GM23338 (cell line): ENCODE results near the gene HABP4. TPM values are rescaled to one million over a fixed set of nuclear protein-coding genes. Genes with fewer than 3 reads are reported as not detected.

Experiments used
- ATAC-seq: fragments of 200-7000 bp; cut with Tn5 transposase; 3 replicates; pipeline ENCODE4 v1.9.1; 2020
- DNase-seq: peaks from one replicate; pipeline ENCODE4 v3.0.0-alpha.2; 2015; ENCODE audit warnings: low spot score
- H2AFZ ChIP-seq: fragments of 200-600 bp; sonication (generic); 2 replicates; pipeline ENCODE4 v1.8.0; 2016; ENCODE audit warnings: antibody characterized with exemption, mild to moderate bottlenecking, moderate library complexity
- H3F3A ChIP-seq: fragments of 200-600 bp; sonication (generic); replicated peaks from 2 replicates; pipeline ENCODE4 v1.8.0; 2017; ENCODE audit warnings: antibody characterized with exemption, mixed run types, low read depth
- H3K27ac ChIP-seq: fragments of 200-600 bp; sonication (generic); 2 replicates; pipeline ENCODE4 v1.6.1; 2016; ENCODE audit warnings: low read depth
- H3K27me3 ChIP-seq: fragments of 200-600 bp; sonication (generic); 2 replicates; pipeline ENCODE4 v1.8.0; 2016; ENCODE audit warnings: mild to moderate bottlenecking, mixed run types, moderate library complexity; ENCODE audit not compliant: insufficient read depth
- H3K36me3 ChIP-seq: fragments of 200-600 bp; sonication (generic); 2 replicates; pipeline ENCODE4 v1.8.0; 2016; ENCODE audit warnings: mild to moderate bottlenecking; ENCODE audit not compliant: insufficient read depth
- H3K4me1 ChIP-seq: fragments of 200-600 bp; sonication (generic); 2 replicates; pipeline ENCODE4 v1.8.0; 2016; ENCODE audit warnings: mild to moderate bottlenecking, moderate library complexity; ENCODE audit not compliant: insufficient read depth
- H3K4me2 ChIP-seq: fragments of 200-600 bp; sonication (generic); 2 replicates; pipeline ENCODE4 v1.7.1; 2017; ENCODE audit warnings: mixed run types
- H3K4me3 ChIP-seq: fragments of 200-600 bp; sonication (generic); 2 replicates; pipeline ENCODE4 v1.6.1; 2016; ENCODE audit warnings: mixed run types
- H3K79me2 ChIP-seq: fragments of 200-600 bp; sonication (generic); replicated peaks from 2 replicates; pipeline ENCODE4 v1.8.0; 2017; ENCODE audit warnings: mild to moderate bottlenecking; ENCODE audit not compliant: insufficient read depth
- H3K9me2 ChIP-seq: fragments of 200-600 bp; sonication (generic); 2 replicates; pipeline ENCODE4 v1.8.0; 2017; ENCODE audit not compliant: insufficient read depth
- H4K20me1 ChIP-seq: fragments of 200-600 bp; sonication (generic); replicated peaks from 2 replicates; pipeline ENCODE4 v1.8.0; 2017; ENCODE audit warnings: mild to moderate bottlenecking; ENCODE audit not compliant: insufficient read depth
- H3K27ac Mint-ChIP-seq: 2 replicates; pipeline ENCODE4 v1.8.0; 2020; ENCODE audit warnings: inconsistent platforms, mild to moderate bottlenecking, moderate library complexity, mixed read lengths
- H3K27me3 Mint-ChIP-seq: 3 replicates; pipeline ENCODE4 v1.8.0; 2022; ENCODE audit warnings: low read depth, mild to moderate bottlenecking, moderate library complexity, mixed read lengths, inconsistent platforms; ENCODE audit not compliant: insufficient read depth, poor library complexity
- H3K36me3 Mint-ChIP-seq: 3 replicates; pipeline ENCODE4 v1.8.0; 2021; ENCODE audit warnings: low read depth, mild to moderate bottlenecking, inconsistent platforms, moderate library complexity, mixed read lengths
- H3K4me1 Mint-ChIP-seq: 3 replicates; pipeline ENCODE4 v1.8.0; 2020; ENCODE audit warnings: mild to moderate bottlenecking, inconsistent platforms, mixed read lengths
- H3K4me3 Mint-ChIP-seq: 3 replicates; pipeline ENCODE4 v1.8.0; 2021; ENCODE audit warnings: moderate library complexity, mild to moderate bottlenecking, inconsistent platforms, mixed read lengths
- H3K9me3 Mint-ChIP-seq: 3 replicates; pipeline ENCODE4 v1.8.0; 2020; ENCODE audit warnings: moderate library complexity, mild to moderate bottlenecking, inconsistent platforms, mixed read lengths
- CREB1 ChIP-seq: fragments of 250-450 bp; sonication (Bioruptor Pico); IDR thresholded peaks from 2 replicates; pipeline ENCODE4 v1.5.0; 2020; ENCODE audit warnings: low read depth, mild to moderate bottlenecking, moderate library complexity
- EZH2 ChIP-seq: fragments of 200-600 bp; sonication (generic); IDR thresholded peaks from one replicate; pipeline ENCODE4 v1.8.0; 2017; ENCODE audit warnings: antibody characterized with exemption, mild to moderate bottlenecking, low read depth; ENCODE audit not compliant: unreplicated experiment
- EZH2phosphoT487 ChIP-seq: fragments of 200-600 bp; sonication (generic); IDR thresholded peaks from one replicate; pipeline ENCODE4 v1.8.1; 2018; ENCODE audit warnings: antibody characterized with exemption; ENCODE audit not compliant: unreplicated experiment
- JUNB ChIP-seq: IDR thresholded peaks from one replicate; pipeline ENCODE4 v1.6.1; 2016; ENCODE audit warnings: antibody characterized with exemption; ENCODE audit not compliant: unreplicated experiment
- NANOG ChIP-seq: IDR thresholded peaks from 2 replicates; pipeline ENCODE4 v1.6.1; 2016; ENCODE audit warnings: antibody characterized with exemption, borderline replicate concordance
- POLR2AphosphoS5 ChIP-seq: IDR thresholded peaks from 2 replicates; pipeline ENCODE4 v1.6.1; 2016; ENCODE audit warnings: antibody characterized with exemption, low read depth
- STAT1 ChIP-seq: IDR thresholded peaks from one replicate; pipeline ENCODE4 v1.6.1; 2016; ENCODE audit warnings: antibody characterized with exemption; ENCODE audit not compliant: unreplicated experiment
- ZNF114 ChIP-seq: fragments of 250-450 bp; sonication (Bioruptor Pico); IDR thresholded peaks from 2 replicates; pipeline ENCODE4 v1.5.0; 2020; ENCODE audit warnings: mild to moderate bottlenecking, moderate library complexity
- ZNF331 ChIP-seq: fragments of 250-450 bp; sonication (Bioruptor Pico); IDR thresholded peaks from 2 replicates; pipeline ENCODE4 v1.5.0; 2020; ENCODE audit warnings: low read depth, mild to moderate bottlenecking, moderate library complexity
- polyA plus RNA-seq: library from polyadenylated mRNA; unstranded; fragments of >200 nt; fragmentation: Nextera tagmentation; extraction: Ambion mirVana; gene quantifications from 2 replicates; pipeline ENCODE4 v1.2.1, GENCODE V29; 2016
- total RNA-seq: library from RNA; depleted of rRNA; stranded (reverse); fragments of >200 nt; shearing (Covaris generic); gene quantifications from 2 replicates; pipeline ENCODE4 v1.2.3, GENCODE V29; 2014
- TF ChIP-seq, protein P1 (sequence below): IDR thresholded peaks from 2 replicates; pipeline ENCODE4 v1.6.1; 2016; ENCODE audit warnings: antibody characterized with exemption
- TF ChIP-seq, protein P2 (sequence below): IDR thresholded peaks from one replicate; pipeline ENCODE4 v1.6.1; 2018; ENCODE audit warnings: antibody characterized with exemption; ENCODE audit not compliant: unreplicated experiment
- TF ChIP-seq, protein P3 (sequence below), 2 experiments: fragments of 200-600 bp in 1 of 2; sonication (generic) in 1 of 2; conservative IDR thresholded peaks; 2 replicates each; pipeline versions ENCODE4 v1.5.1 to v1.6.1; 2016 to 2017; ENCODE audit warnings: antibody characterized with exemption in 2 of 2, low read depth in 2 of 2, mild to moderate bottlenecking in 2 of 2, moderate library complexity in 1 of 2

HABP4 gene
- total and polyA plus RNA-seq, 2 experiments from 2014 or later: 8.8 to 9.9 TPM

DNA sequence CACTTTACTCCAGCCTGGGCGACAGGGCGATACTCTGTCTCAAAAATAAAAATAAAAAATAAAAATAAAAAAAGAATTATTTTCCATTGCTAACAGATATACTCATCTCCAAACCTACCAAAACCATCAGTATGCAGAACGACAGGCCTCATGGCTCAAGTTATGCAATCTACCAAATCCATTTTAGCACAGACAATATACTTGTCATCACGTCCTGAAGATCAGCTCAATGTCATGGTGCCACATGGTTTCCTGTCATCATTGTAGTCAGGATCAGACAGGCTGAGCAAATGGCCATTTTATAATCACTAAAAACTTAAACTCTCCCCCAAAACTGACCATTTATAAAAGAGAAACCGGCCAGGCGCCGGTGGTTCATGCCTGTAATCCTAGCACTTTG lies 69.1 kb downstream of the HABP4 start (continued):
- TF ChIP-seq, protein P1, sequence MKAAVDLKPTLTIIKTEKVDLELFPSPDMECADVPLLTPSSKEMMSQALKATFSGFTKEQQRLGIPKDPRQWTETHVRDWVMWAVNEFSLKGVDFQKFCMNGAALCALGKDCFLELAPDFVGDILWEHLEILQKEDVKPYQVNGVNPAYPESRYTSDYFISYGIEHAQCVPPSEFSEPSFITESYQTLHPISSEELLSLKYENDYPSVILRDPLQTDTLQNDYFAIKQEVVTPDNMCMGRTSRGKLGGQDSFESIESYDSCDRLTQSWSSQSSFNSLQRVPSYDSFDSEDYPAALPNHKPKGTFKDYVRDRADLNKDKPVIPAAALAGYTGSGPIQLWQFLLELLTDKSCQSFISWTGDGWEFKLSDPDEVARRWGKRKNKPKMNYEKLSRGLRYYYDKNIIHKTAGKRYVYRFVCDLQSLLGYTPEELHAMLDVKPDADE: no peak
- TF ChIP-seq JUNB (no peak), ZNF114 (no peak), EZH2phosphoT487 (no peak)
- TF ChIP-seq, protein P2, sequence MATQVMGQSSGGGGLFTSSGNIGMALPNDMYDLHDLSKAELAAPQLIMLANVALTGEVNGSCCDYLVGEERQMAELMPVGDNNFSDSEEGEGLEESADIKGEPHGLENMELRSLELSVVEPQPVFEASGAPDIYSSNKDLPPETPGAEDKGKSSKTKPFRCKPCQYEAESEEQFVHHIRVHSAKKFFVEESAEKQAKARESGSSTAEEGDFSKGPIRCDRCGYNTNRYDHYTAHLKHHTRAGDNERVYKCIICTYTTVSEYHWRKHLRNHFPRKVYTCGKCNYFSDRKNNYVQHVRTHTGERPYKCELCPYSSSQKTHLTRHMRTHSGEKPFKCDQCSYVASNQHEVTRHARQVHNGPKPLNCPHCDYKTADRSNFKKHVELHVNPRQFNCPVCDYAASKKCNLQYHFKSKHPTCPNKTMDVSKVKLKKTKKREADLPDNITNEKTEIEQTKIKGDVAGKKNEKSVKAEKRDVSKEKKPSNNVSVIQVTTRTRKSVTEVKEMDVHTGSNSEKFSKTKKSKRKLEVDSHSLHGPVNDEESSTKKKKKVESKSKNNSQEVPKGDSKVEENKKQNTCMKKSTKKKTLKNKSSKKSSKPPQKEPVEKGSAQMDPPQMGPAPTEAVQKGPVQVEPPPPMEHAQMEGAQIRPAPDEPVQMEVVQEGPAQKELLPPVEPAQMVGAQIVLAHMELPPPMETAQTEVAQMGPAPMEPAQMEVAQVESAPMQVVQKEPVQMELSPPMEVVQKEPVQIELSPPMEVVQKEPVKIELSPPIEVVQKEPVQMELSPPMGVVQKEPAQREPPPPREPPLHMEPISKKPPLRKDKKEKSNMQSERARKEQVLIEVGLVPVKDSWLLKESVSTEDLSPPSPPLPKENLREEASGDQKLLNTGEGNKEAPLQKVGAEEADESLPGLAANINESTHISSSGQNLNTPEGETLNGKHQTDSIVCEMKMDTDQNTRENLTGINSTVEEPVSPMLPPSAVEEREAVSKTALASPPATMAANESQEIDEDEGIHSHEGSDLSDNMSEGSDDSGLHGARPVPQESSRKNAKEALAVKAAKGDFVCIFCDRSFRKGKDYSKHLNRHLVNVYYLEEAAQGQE: no peak

DNA sequence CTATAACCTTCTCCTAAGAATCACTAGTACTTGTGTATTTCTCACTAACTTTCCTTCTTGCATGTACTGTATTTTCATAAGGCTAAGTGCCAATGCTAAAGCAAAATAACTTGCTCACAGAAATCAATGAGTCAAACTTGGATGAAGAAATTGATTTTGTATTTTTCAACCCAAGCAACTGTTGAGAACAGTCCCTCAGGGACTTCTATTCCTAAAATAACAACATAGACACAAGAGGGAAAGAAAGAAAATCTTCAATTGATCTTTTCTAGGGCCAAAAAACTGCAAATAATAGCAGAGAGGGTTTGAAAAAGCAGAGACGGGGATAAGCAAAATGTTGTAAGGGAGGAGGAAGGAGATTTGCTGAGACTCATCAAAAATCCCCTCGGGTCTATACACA lies 69.8 kb downstream of the HABP4 start:
- no peak overlapping the region for H3K27ac Mint-ChIP-seq
- TF ChIP-seq JUNB: no peak
- no peak for TF ChIP-seq NANOG
- no peak for TF ChIP-seq EZH2phosphoT487
- no peak for TF ChIP-seq EZH2
- TF ChIP-seq, protein P1: no peak
- TF ChIP-seq POLR2AphosphoS5: no peak
- no peak for TF ChIP-seq STAT1
- TF ChIP-seq CREB1 (CRISPR knock-in tag): no peak
- TF ChIP-seq, protein P2: no peak
- TF ChIP-seq ZNF331: no peak
- TF ChIP-seq, protein P3, sequence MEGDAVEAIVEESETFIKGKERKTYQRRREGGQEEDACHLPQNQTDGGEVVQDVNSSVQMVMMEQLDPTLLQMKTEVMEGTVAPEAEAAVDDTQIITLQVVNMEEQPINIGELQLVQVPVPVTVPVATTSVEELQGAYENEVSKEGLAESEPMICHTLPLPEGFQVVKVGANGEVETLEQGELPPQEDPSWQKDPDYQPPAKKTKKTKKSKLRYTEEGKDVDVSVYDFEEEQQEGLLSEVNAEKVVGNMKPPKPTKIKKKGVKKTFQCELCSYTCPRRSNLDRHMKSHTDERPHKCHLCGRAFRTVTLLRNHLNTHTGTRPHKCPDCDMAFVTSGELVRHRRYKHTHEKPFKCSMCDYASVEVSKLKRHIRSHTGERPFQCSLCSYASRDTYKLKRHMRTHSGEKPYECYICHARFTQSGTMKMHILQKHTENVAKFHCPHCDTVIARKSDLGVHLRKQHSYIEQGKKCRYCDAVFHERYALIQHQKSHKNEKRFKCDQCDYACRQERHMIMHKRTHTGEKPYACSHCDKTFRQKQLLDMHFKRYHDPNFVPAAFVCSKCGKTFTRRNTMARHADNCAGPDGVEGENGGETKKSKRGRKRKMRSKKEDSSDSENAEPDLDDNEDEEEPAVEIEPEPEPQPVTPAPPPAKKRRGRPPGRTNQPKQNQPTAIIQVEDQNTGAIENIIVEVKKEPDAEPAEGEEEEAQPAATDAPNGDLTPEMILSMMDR (conservative IDR thresholded peaks at IDR 0.05; ENCODE audit: low read depth in 2 of 2): no peak
- no peak for TF ChIP-seq ZNF114

More for the DNA sequence above, 69.8 kb downstream of the HABP4 start:
- H3K4me2 ChIP-seq: no peak overlapping the region
- H3K36me3 ChIP-seq: peaks cover 4% of the 10 kb centered on the region; the same call in 1 of the 2 replicates
- no peak for ATAC-seq
- Mint-ChIP-seq H3K36me3 (peaks cover 51% of the 10 kb centered on the region), H3K4me3 (no peak overlapping the region), H3K27me3 (peaks cover 5% of the 10 kb centered on the region), H3K9me3 (no peaks in the 10 kb centered on the region), H3K4me1 (no peaks in the 10 kb centered on the region)
- H2AFZ ChIP-seq: no peak overlapping the region
- no peaks in the 10 kb centered on the region for H3K4me1 ChIP-seq
- no peaks in the 10 kb centered on the region for H3K27me3 ChIP-seq
- H3K27ac ChIP-seq: no peak overlapping the region
- H3K4me3 ChIP-seq: no peak overlapping the region
- no peaks in the 10 kb centered on the region for H3K79me2 ChIP-seq
- DNase-seq: no peak
- H3F3A ChIP-seq: no peaks in the 10 kb centered on the region
- no peaks in the 10 kb centered on the region for H3K9me2 ChIP-seq
- H4K20me1 ChIP-seq: no peaks in the 10 kb centered on the region
